NCI-H774 (cell line): ENCODE measurements around the gene PEAR1.
"Not testable (repeated sequence)": the region's sequence is repeated elsewhere in the genome, so short reads cannot be mapped to it uniquely, and the experiment has no call there.

Experiments used
- DNase-seq: peaks from one replicate; lab custom pipeline; 2025; lab: John Stamatoyannopoulos, UW

Gene PEAR1

DNA sequence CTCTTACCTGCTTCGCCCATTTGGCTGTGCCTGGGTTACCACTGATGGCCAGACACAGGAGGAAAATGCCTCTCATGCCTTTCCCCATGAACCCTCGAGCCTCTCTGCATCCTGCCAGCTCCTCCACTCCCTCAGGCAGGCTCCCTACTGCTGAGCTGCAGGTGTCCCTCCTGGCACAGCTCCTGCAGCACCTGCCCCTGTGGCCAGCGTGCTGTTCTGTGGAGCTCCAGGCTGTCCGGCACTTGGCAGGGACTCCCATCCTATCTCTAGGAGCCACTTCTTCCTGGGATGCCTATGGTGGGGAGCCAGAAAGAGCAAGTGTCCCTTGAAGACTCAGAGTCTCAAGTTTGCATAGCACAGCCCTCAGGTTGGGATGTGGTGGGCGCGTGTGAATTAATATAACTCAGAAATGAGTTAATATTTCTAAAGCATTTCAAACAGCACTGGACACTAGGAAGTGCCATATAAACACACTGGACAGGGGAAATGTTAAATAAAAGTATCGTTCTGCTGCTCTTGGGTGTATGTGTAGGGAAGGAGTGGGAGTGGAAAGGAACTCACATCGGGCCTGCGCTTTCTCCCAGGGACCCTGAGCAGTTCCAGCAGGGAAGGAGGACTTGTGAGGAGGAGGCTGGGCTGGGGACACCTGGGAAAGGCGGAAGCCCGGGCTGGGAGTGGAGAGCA is 29.6 kb downstream of the PEAR1 start:
- peak; percentile 67 for DNase-seq

- DNase-seq: peak; percentile 5
Measured at GRCh38 chr1:156923670-156924477, 30.4 kb downstream of the PEAR1 start.

DNA sequence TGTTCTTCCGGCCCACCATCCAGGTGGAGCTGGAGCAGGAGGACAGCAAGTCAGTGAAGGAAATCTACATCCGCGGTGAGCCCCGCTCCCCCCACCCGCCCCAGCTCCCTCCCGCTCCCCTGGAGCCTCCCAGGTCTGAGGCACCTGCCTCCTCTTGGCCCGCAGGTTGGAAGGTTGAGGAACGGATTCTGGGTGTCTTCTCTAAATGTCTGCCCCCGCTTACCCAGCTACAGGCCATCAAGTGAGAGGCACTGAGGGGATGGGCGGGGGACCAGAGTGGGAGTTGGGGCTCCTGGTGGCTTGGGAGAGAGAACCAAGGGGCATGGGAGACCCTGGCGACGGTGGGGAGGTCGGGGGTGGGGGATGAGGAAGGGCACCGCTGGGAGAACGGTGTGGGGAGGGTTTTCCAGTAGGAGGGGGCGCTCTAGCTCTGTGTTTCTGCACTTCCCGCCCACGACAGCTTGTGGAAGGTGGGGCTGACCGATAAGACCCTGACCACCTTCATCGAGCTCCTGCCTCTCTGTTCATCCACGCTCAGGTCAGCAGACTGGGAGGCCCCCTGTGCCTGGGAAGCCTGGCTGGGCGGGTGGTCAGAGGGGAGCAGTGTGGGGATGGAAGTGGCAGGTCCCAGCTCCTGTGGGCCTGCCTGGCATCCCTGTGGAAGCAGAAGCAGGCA is 31.1 kb downstream of the PEAR1 start:
- no peak for DNase-seq

DNA sequence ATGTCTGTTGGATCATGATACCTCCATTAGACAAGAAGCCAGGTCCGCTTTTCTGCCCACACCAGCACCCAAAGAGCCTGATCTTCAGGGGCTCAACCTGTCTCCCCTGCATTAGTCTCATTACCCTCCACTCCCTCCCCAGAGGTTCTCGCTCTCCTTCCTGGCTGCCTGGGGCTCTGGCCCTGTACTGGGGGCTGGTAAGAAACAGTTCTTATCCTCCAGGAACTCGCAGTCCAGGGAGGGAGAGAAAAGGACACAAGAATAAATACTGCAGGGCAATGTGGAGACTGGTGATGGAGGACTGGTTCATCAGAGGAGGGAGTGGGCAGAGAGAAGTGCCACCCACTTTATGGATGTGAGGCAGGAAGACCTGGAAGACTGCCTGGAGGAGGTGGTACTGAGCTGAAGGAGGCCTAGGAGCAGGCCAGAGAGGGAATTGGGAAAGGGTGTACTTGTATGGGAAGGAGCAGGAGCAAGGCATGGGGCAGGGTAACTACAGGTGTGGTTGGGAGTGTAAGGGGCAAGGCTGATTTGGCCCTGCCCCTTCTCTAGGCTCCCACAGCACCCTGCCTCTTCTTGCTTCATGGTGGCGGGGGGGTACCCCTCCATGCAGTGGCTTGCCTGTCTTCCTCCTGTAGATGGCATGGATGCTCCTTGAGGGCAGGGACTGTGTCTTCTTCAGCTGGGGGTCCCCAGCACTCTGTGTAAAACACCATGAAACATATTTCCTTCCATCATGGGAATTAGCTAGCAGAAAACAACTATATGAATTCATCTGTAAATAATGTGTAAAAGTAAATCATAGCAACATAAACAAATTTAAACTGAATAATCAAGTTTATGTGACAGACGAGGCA is 31.9 kb downstream of the PEAR1 start:
- no peak for DNase-seq

GRCh38 chr1:156926175-156926574 is 32.7 kb downstream of the PEAR1 start:
- DNase-seq: no peak

- not testable (repeated sequence) for DNase-seq
Measured at GRCh38 chr1:156926695-156927094, 33.2 kb downstream of the PEAR1 start.

- peak; percentile 64 for DNase-seq
Measured at GRCh38 chr1:156927215-156928042, 33.9 kb downstream of the PEAR1 start.

- DNase-seq: no peak
Measured at GRCh38 chr1:156928043-156928602, 34.6 kb downstream of the PEAR1 start.

DNA sequence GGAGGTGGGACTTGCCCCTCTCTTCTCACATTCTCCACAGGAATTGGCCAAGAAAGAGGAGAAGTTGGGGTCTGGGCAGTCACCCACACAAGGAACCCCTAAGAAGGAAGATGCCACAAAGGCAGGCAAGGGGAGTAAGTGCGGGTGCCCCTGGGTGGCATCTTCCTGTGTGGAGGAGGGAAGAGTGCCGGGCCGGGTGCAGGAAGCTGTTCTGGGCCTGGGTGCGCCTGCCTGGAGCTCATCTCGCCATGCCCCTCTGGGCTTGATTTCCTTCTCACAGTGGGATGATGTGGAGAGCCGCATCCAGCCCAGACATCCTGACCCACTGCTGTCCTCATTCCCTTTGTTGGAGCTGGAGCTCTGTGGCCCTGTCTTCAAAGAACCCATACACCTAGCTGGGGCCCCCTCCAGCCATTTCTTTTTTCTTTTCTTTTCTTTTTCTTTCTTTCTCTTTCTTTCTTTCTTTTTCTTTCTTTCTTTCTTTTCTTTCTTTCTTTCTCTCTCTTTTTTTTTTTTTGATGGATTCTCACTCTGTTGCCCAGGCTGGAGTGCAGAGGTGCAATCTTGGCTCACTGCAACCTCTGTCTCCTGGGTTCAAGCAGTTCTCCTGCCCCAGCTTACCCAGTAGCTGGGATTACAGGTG is 36.2 kb downstream of the PEAR1 start:
- DNase-seq: no peak

DNA sequence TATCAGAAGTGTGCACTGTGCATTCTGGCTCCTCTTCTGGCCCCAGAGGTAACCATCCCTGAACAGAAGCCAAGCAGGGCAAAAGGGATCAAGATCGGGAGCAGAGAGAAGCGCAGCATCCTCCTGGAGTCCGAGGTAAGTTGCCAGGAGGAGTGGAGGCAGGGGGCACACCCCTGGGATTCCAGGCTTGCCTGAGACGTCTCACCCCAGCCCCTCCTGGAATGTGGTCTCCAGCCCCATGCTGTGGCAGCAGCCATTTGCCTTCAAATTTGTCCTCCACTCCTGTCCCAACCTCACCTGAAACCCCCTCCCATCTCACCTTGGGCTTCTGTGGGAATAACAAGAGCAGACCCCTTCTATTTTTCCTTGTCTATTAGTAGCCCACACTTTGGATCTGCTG is 37.0 kb downstream of the PEAR1 start:
- DNase-seq: no peak

GRCh38 chr1:156931211-156931952 is 37.9 kb downstream of the PEAR1 start:
- peak; percentile 20 for DNase-seq

- no peak for DNase-seq
Measured at GRCh38 chr1:156931974-156932710, 38.6 kb downstream of the PEAR1 start.

DNA sequence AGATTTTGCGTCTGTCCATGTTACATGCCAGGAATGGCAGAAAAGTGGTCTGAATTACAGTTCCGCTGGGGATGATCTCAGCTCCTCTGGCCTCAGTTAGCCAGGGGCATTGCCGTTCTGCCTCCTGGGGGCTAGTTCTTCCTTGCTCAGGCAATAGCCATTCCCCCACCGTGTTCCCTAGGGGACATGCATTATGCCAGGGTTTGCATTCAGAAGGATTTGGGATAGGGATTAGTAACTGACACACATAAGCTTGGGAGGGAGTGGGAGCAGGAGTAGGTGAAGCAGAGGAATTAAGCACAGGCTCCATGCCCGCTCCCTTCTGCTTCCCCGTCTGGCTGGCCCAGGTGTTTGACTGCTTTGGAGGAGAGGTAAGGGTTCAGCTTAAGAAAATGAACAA is 39.6 kb downstream of the PEAR1 start:
- DNase-seq: no peak

DNA sequence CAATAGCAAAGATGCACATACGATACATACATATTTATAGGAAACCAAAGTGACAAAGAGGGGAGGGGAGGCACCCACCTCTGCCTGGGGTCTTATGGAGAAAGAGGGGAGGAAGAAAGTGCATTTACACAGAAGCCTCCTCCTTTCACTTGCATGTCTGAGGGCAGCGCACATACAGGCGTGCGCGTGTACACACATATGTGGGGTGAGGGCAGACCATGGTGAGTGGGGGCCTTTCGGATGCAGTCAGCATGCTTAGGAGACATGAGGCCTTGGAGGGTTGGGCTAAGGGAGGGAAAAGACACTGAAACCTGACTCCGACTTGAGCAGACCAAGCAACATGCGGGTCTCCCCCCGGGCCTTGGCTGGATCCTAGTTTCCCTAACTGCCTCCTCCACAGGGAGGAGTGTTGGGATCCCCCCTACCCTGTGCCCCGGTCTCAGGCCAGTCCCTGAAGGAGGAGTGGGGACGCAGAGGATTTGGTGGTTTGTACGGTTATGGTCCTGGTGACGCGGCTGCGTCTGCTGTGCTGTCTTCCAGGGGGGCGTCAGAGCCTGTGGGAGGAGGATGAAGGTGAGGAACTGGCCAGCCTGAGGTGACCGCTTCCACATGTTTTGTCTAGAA is 42.1 kb downstream of the PEAR1 start:
- no peak for DNase-seq

DNA sequence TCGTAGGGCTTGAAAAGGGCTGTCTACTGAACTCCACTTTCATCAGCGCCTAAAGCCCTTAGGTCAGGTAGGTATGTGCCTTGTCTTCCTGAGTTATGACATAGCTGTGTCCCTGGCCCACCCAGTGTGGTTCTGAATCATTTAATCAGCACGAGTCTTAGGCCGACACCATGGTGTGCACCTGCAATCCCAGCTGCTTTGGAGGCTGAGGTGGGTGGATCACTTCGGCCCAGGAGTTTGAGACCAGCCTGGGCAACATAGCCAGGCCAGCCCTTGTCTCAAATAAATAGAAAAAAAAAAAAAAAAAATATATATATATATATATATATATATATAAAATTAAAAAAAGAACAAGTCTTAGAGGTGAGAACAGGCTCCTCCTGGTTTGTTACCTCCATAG is 42.7 kb downstream of the PEAR1 start:
- DNase-seq: no peak

DNA sequence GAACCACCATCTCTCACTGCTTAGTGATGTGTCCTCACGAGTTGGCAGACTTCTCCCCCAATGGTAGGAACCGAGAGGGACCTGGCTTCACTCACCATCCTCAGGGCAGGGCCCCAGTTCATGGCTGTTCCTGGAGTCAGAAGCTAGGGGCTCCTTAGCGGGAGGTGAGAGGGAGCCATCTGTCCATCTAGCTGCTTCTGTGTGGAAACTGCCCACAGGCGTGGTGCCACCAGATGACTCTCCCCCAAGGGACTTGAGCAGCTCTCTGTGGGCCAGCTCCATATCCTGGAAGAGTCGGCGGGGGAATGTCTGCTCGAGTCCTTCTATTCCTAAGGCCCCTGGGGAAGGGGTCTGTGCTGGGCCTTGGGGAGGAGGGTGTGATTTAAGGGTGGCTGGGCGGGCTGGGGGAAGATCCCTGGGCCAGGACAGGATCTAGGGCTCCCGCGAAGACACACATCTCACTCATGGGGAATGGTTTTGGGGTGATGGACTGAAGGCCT is 43.3 kb downstream of the PEAR1 start:
- DNase-seq: no peak

GRCh38 chr1:156937883-156938282 is 44.4 kb downstream of the PEAR1 start:
- DNase-seq: no peak

- no peak for DNase-seq
Measured at GRCh38 chr1:156938813-156939212, 45.3 kb downstream of the PEAR1 start.
